Gastroesophageal sphincter (tissue), 3 donors: Measurements from ENCODE around the gene TST.

ENCODE experiments used
- CTCF ChIP-seq, 4 experiments: fragments of 200-600 bp in 2 of 4; fragments of 450-650 bp in 2 of 4; sonication (generic) in 1 of 4; IDR thresholded peaks; one replicate each; pipeline ENCODE4 v1.5.1; 2017 to 2019; ENCODE audit warnings: antibody characterized with exemption in 4 of 4, mild to moderate bottlenecking in 2 of 4, moderate library complexity in 2 of 4
- POLR2A ChIP-seq, 2 donors: fragments of 450-650 bp; IDR thresholded peaks; one replicate each; pipeline ENCODE4 v1.6.1; 2017; ENCODE audit warnings: antibody characterized with exemption in 2 of 2, mild to moderate bottlenecking in 2 of 2, moderate library complexity in 1 of 2
- POLR2AphosphoS5 ChIP-seq: sonication (generic); formaldehyde crosslinking; IDR thresholded peaks from one replicate; pipeline ENCODE4 v1.6.1; 2017; ENCODE audit warnings: antibody characterized with exemption

- TF ChIP-seq CTCF (IDR thresholded peaks at IDR 0.05) = no peak
- no peak for TF ChIP-seq POLR2A (IDR thresholded peaks at IDR 0.05)
- no peak for TF ChIP-seq POLR2AphosphoS5
Observed at GRCh38 chr22:37057796-37058510, 38.7 kb upstream of the TST start.
